Measurements from ENCODE around the gene GPHB5. TPM values are rescaled to one million over a fixed set of nuclear protein-coding genes. Genes with fewer than 3 reads are reported as not detected.

The GPHB5 gene
- total and polyA plus RNA-seq, 9 of the 15 experiments (the other 6 are each of a cell fraction or from before 2014, with no cell fraction given) = not detected

GRCh38 chr14:63273129-63273528 lies 45.6 kb downstream of the GPHB5 start:
- H3K4me1 ChIP-seq (replicated peaks in 1 of 2; ENCODE audit: control insufficient read depth in 2 of 2, insufficient read depth in 2 of 2, low read length in 2 of 2) = no peaks in the 10 kb centered on the region
- intact Hi-C loops (cut with micrococcal nuclease) = no loop called here
- FAIRE-seq (no peak), ATAC-seq (no peak), DNase-seq (ENCODE audit: extremely low read depth in 1 of 4, low spot score in 3 of 4) (no peak)
- CTCF ChIA-PET (ENCODE audit: low intra/inter-chr PET ratio) = no interaction called here
- H2AFZ ChIP-seq (ENCODE audit: low read depth, low read length) = no peak overlapping the region
- H3K9ac ChIP-seq (ENCODE audit: insufficient read depth in 1 of 2, low read depth in 2 of 2, low read length in 2 of 2) = no peak overlapping the region
- no peaks in the 10 kb centered on the region for H3K79me2 ChIP-seq (ENCODE audit: control insufficient read depth, insufficient read depth, low read length)
- H4K20me1 ChIP-seq (replicated peaks; ENCODE audit: control insufficient read depth, insufficient read depth, low read length) = no peaks in the 10 kb centered on the region
- in situ Hi-C loops (cut with MboI) = loop anchor here (10.0 kb wide), 1 partner anchor 1098 kb away; no protein-coding TSS in a partner anchor
- WGBS (ENCODE audit: insufficient coverage, low coverage, missing lambda C conversion rate) = 0% methylated on average over 3 of the region's 3 CpGs
- no peaks in the 10 kb centered on the region for H3K9me3 ChIP-seq (replicated peaks; ENCODE audit: control insufficient read depth, insufficient read depth, low read depth, low read length)
- no TSS peak for BruUV-seq (replicated peaks)
- no peak overlapping the region for H3K4me3 ChIP-seq
- no peak for TF ChIP-seq ATF3 (IDR thresholded peaks at IDR 0.05)
- no peak for TF ChIP-seq ATF3 (CRISPR knock-in tag; conservative IDR thresholded peaks at IDR 0.05)
- no peak for TF ChIP-seq TEAD4 (IDR thresholded peaks at IDR 0.05; ENCODE audit: low read length)
- no peak for TF ChIP-seq TEAD4 (CRISPR knock-in tag; IDR thresholded peaks at IDR 0.05; ENCODE audit: borderline replicate concordance)
- TF ChIP-seq E2F3 (CRISPR knock-in tag; IDR thresholded peaks at IDR 0.05) = no peak
- TF ChIP-seq KDM4B (IDR thresholded peaks at IDR 0.05; ENCODE audit: borderline replicate concordance in 2 of 2, low read depth in 1 of 2) = no peak
- no peak for TF ChIP-seq ZHX1 (conservative IDR thresholded peaks at IDR 0.05; ENCODE audit: low read length)
- TF ChIP-seq ZNF384 (IDR thresholded peaks at IDR 0.05; ENCODE audit: low read depth, low read length) = no peak
- no peak for TF ChIP-seq CEBPG (CRISPR knock-in tag; IDR thresholded peaks at IDR 0.05)
- TF ChIP-seq CEBPG (tag; conservative IDR thresholded peaks at IDR 0.05 in 1 of 2, IDR thresholded peaks at IDR 0.05 in 1 of 2) = no peak
- TF ChIP-seq SMARCA4 (IDR thresholded peaks at IDR 0.05) = no peak
- TF ChIP-seq BDP1 (IDR thresholded peaks at IDR 0.05; ENCODE audit: insufficient read depth, insufficient read length) = no peak
- TF ChIP-seq MBD2 (IDR thresholded peaks at IDR 0.05; ENCODE audit: borderline replicate concordance, low read depth) = no peak
- no peak for TF ChIP-seq HOXB6 (CRISPR knock-in tag; IDR thresholded peaks at IDR 0.05; ENCODE audit: borderline replicate concordance)
- TF ChIP-seq RHOXF2B (CRISPR knock-in tag; conservative IDR thresholded peaks at IDR 0.05) = no peak
- TF ChIP-seq SNAPC5 (CRISPR knock-in tag; IDR thresholded peaks at IDR 0.05) = no peak
- TF ChIP-seq ZNF75A (CRISPR knock-in tag; IDR thresholded peaks at IDR 0.05) = no peak
- H3K27ac ChIP-seq (ENCODE audit: extremely low read depth, low read depth, low read length) = no peak overlapping the region
- H3K27me3 ChIP-seq (ENCODE audit: control insufficient read depth in 2 of 2, insufficient read depth in 2 of 2, low read length in 2 of 2) = no peaks in the 10 kb centered on the region
- POLR2A ChIA-PET = no interaction called here
- H3K4me2 ChIP-seq (ENCODE audit: insufficient read depth, low read length) = no peak overlapping the region
- no peaks in the 10 kb centered on the region for H3K9me1 ChIP-seq (ENCODE audit: control insufficient read depth, insufficient read depth, low read length)
- H3K36me3 ChIP-seq (ENCODE audit: control insufficient read depth, insufficient read depth, low read length) = no peaks in the 10 kb centered on the region

All from K562 (cell line).